ENCODE data around the gene TEX53.

GRCh38 chr9:114616684-114617520 is 40.7 kb downstream of the TEX53 start:
- TF ChIP-seq EGR1 (IDR thresholded peaks at IDR 0.05): no peak
- TF ChIP-seq CREB1 (IDR thresholded peaks at IDR 0.05; ENCODE audit: low read depth): no peak
- no peak for TF ChIP-seq EP300 (IDR thresholded peaks at IDR 0.05; ENCODE audit: borderline replicate concordance)
- TF ChIP-seq, protein P1, sequence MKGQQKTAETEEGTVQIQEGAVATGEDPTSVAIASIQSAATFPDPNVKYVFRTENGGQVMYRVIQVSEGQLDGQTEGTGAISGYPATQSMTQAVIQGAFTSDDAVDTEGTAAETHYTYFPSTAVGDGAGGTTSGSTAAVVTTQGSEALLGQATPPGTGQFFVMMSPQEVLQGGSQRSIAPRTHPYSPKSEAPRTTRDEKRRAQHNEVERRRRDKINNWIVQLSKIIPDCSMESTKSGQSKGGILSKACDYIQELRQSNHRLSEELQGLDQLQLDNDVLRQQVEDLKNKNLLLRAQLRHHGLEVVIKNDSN (IDR thresholded peaks at IDR 0.05): no peak
- TF ChIP-seq NFIC (IDR thresholded peaks at IDR 0.05): no peak
- no peak for TF ChIP-seq ZBTB7A (IDR thresholded peaks at IDR 0.05; ENCODE audit: low read depth)
- no peak for TF ChIP-seq RAD21 (IDR thresholded peaks at IDR 0.05; ENCODE audit: low read depth)
- TF ChIP-seq TAF1 (IDR thresholded peaks at IDR 0.05; ENCODE audit: low read depth): no peak
- TF ChIP-seq, protein P2, sequence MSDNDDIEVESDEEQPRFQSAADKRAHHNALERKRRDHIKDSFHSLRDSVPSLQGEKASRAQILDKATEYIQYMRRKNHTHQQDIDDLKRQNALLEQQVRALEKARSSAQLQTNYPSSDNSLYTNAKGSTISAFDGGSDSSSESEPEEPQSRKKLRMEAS (IDR thresholded peaks at IDR 0.05): no peak
- TF ChIP-seq, protein P3, sequence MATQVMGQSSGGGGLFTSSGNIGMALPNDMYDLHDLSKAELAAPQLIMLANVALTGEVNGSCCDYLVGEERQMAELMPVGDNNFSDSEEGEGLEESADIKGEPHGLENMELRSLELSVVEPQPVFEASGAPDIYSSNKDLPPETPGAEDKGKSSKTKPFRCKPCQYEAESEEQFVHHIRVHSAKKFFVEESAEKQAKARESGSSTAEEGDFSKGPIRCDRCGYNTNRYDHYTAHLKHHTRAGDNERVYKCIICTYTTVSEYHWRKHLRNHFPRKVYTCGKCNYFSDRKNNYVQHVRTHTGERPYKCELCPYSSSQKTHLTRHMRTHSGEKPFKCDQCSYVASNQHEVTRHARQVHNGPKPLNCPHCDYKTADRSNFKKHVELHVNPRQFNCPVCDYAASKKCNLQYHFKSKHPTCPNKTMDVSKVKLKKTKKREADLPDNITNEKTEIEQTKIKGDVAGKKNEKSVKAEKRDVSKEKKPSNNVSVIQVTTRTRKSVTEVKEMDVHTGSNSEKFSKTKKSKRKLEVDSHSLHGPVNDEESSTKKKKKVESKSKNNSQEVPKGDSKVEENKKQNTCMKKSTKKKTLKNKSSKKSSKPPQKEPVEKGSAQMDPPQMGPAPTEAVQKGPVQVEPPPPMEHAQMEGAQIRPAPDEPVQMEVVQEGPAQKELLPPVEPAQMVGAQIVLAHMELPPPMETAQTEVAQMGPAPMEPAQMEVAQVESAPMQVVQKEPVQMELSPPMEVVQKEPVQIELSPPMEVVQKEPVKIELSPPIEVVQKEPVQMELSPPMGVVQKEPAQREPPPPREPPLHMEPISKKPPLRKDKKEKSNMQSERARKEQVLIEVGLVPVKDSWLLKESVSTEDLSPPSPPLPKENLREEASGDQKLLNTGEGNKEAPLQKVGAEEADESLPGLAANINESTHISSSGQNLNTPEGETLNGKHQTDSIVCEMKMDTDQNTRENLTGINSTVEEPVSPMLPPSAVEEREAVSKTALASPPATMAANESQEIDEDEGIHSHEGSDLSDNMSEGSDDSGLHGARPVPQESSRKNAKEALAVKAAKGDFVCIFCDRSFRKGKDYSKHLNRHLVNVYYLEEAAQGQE (IDR thresholded peaks at IDR 0.05; ENCODE audit: low read depth): no peak
- TF ChIP-seq YY1 (IDR thresholded peaks at IDR 0.05; ENCODE audit: low read depth): no peak

All from Ishikawa (cell line).